HT-29 (cell line): Measurements from ENCODE around the gene NECTIN3. TPM values are rescaled to one million over a fixed set of nuclear protein-coding genes. Genes with fewer than 3 reads are reported as not detected.

Experiments used
- DNase-seq: peaks from one replicate; pipeline ENCODE4 v3.0.0-alpha.2; 2015; ENCODE audit warnings: low spot score
- total RNA-seq: library from RNA; depleted of rRNA; stranded (reverse); fragments of >200 nt; shearing (Covaris generic); gene quantifications from 2 replicates; pipeline ENCODE4 v1.2.3, GENCODE V29; 2014

Gene NECTIN3
- total RNA-seq, 1 experiment from 2014 or later: 16.1 TPM

- DNase-seq: no peak
These were observed 128.4 kb downstream of the NECTIN3 start for GRCh38 chr3:111200027-111200426.

GRCh38 chr3:111210003-111210711 lies 138.5 kb downstream of the NECTIN3 start:
- DNase-seq: peak; percentile 35

- no peak for DNase-seq
These were observed 139.4 kb downstream of the NECTIN3 start for GRCh38 chr3:111210866-111211564.

GRCh38 chr3:111212511-111212910 lies 140.9 kb downstream of the NECTIN3 start:
- no peak for DNase-seq

GRCh38 chr3:111215481-111215880 lies 143.9 kb downstream of the NECTIN3 start:
- no peak for DNase-seq

GRCh38 chr3:111218615-111219014 lies 147.0 kb downstream of the NECTIN3 start:
- no peak for DNase-seq

- no peak for DNase-seq
These were observed 155.6 kb downstream of the NECTIN3 start for GRCh38 chr3:111227216-111227615.

- DNase-seq: no peak
These were observed 157.7 kb downstream of the NECTIN3 start for GRCh38 chr3:111229301-111229700.

GRCh38 chr3:111236836-111237713 lies 165.5 kb downstream of the NECTIN3 start:
- no peak for DNase-seq

- DNase-seq: no peak
These were observed 166.3 kb downstream of the NECTIN3 start for GRCh38 chr3:111237946-111238345.

- no peak for DNase-seq
These were observed 167.3 kb downstream of the NECTIN3 start for GRCh38 chr3:111238885-111239284.

GRCh38 chr3:111241960-111242359 lies 170.3 kb downstream of the NECTIN3 start:
- DNase-seq: no peak
